Measurements from ENCODE around the gene C17orf78. TPM values are rescaled to one million over a fixed set of nuclear protein-coding genes. Genes with fewer than 3 reads are reported as not detected.
"Not testable (repeated sequence)": the region's sequence is repeated elsewhere in the genome, so short reads cannot be mapped to it uniquely, and the experiment has no call there.

Gene C17orf78
- total and polyA plus RNA-seq, 2 of the 13 experiments (the other 11 are each of a cell fraction or from before 2014, with no cell fraction given) = not detected

DNA sequence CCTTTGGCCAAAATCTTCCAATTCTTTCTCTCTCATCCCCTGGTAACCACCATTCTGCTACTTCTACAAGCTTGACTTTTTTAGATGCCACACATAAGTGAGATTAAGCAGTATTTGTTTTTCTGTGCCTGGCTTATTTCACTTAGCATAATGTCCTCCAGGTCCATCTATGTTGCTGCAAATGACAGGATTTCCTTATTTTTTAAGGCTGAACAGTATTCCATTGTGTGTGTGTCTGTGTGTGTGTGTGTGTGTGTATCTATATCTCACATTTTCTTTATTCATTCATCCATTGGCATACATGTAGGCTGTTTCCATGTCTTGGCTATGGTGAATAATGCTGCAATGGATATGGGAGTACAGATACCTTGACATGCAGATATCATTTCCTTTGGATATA is 24.7 kb downstream of the C17orf78 start (continued):
- TF ChIP-seq SSRP1 (CRISPR knock-in tag; IDR thresholded peaks at IDR 0.05) = no peak
- TF ChIP-seq, protein P1, sequence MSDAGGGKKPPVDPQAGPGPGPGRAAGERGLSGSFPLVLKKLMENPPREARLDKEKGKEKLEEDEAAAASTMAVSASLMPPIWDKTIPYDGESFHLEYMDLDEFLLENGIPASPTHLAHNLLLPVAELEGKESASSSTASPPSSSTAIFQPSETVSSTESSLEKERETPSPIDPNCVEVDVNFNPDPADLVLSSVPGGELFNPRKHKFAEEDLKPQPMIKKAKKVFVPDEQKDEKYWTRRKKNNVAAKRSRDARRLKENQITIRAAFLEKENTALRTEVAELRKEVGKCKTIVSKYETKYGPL (CRISPR knock-in tag; IDR thresholded peaks at IDR 0.05) = no peak
- TF ChIP-seq, protein P2, sequence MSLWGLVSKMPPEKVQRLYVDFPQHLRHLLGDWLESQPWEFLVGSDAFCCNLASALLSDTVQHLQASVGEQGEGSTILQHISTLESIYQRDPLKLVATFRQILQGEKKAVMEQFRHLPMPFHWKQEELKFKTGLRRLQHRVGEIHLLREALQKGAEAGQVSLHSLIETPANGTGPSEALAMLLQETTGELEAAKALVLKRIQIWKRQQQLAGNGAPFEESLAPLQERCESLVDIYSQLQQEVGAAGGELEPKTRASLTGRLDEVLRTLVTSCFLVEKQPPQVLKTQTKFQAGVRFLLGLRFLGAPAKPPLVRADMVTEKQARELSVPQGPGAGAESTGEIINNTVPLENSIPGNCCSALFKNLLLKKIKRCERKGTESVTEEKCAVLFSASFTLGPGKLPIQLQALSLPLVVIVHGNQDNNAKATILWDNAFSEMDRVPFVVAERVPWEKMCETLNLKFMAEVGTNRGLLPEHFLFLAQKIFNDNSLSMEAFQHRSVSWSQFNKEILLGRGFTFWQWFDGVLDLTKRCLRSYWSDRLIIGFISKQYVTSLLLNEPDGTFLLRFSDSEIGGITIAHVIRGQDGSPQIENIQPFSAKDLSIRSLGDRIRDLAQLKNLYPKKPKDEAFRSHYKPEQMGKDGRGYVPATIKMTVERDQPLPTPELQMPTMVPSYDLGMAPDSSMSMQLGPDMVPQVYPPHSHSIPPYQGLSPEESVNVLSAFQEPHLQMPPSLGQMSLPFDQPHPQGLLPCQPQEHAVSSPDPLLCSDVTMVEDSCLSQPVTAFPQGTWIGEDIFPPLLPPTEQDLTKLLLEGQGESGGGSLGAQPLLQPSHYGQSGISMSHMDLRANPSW (CRISPR knock-in tag; IDR thresholded peaks at IDR 0.05; ENCODE audit: borderline replicate concordance) = no peak

DNA sequence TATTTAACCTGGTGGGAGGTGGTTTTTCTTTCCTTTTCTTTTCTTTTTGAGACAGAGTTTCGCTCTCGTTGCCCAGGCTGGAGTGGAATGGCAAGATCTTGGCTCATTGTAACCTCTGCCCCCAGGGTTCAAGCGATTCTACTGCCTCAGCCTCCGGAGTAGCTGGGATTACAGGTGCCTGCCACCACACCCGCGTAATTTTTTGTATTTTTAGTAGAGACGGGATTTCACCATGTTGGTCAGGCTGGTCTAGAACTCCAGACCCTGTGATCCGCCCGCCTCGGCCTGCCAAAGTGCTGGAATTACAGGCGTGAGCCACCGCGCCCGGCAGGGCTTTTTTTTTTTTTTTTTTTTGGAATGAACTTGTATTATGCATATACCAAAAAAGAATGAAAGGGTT is 29.7 kb downstream of the C17orf78 start:
- not testable (repeated sequence) for DNase-seq (ENCODE audit: low spot score); FAIRE-seq

More for the DNA sequence above, 29.7 kb downstream of the C17orf78 start:
- intact Hi-C loops (cut with micrococcal nuclease; ENCODE audit: unreplicated experiment); in situ Hi-C loops (cut with HindIII; ENCODE audit: extremely low pct_ligation_motif_present, low pct_unique_long_range_greater_than_20kb); BruUV-seq (replicated peaks); H2AFZ ChIP-seq (ENCODE audit: low read length); H3K27me3 ChIP-seq (ENCODE audit: control insufficient read depth in 1 of 2, insufficient read depth in 2 of 2, low read length in 2 of 2); H4K20me1 ChIP-seq (ENCODE audit: insufficient read depth, low read length); CTCF ChIA-PET (ENCODE audit: low intra/inter-chr PET ratio, low total read pairs); ATAC-seq; H3K9me3 ChIP-seq (ENCODE audit: low read length); H3K36me3 ChIP-seq (replicated peaks in 1 of 2; ENCODE audit: control insufficient read depth in 1 of 2, insufficient read depth in 2 of 2, low read length in 2 of 2): not testable (repeated sequence)
- Histone ChIP-seq H3K4me1 (ENCODE audit: insufficient read depth, low read length) (peaks cover 34% of the 10 kb centered on the region), H3K9ac (ENCODE audit: insufficient read depth, low read depth, low read length) (peak overlapping the region; percentile 93), H3K79me2 (ENCODE audit: insufficient read depth, low read length) (peaks cover 22% of the 10 kb centered on the region), H3K4me3 (replicated peaks in 1 of 3; ENCODE audit: insufficient read depth in 1 of 3, low read depth in 2 of 3, low read length in 3 of 3) (peak overlapping the region; percentile 75 to 87 (median 76)), H3K27ac (ENCODE audit: extremely low read length, insufficient read depth, low read length) (peak overlapping the region; percentile 87), H3K4me2 (ENCODE audit: low read depth, low read length) (peak overlapping the region; percentile 92)
- WGBS (ENCODE audit: low lambda C conversion rate) = 11% methylated on average over 14 of the region's 14 CpGs
- POLR2A ChIA-PET = interaction anchor here (1.0 kb wide), 1 partner anchor 47 kb away, joined by 4 read pairs; no protein-coding TSS in a partner anchor
- TF ChIP-seq, protein P3, sequence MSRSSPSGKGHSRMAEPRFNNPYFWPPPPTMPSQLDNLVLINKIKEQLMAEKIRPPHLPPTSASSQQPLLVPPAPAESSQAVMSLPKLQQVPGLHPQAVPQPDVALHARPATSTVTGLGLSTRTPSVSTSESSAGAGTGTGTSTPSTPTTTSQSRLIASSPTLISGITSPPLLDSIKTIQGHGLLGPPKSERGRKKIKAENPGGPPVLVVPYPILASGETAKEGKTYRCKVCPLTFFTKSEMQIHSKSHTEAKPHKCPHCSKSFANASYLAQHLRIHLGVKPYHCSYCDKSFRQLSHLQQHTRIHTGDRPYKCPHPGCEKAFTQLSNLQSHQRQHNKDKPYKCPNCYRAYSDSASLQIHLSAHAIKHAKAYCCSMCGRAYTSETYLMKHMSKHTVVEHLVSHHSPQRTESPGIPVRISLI (CRISPR knock-in tag; IDR thresholded peaks at IDR 0.05; ENCODE audit: borderline replicate concordance) = peak; percentile 19; the same call in 1 of the 2 replicates
- TF ChIP-seq ZNF761 (CRISPR knock-in tag; conservative IDR thresholded peaks at IDR 0.05) = 0 out of 2 replicates have a peak, but pooled peaks have one; percentile 14
